SJCRH30 (cell line): ENCODE measurements around the gene ATIC. TPM values are rescaled to one million over a fixed set of nuclear protein-coding genes. Genes with fewer than 3 reads are reported as not detected.

Experiments used
- DNase-seq, 2 experiments: peaks; one replicate each; pipeline ENCODE4 v3.0.0-alpha.2; 2015 to 2020
- H3K27ac ChIP-seq: fragments of 250-450 bp; sonication (Bioruptor Pico); 2 replicates; pipeline ENCODE4 v1.5.1; 2020; ENCODE audit warnings: mild to moderate bottlenecking, moderate library complexity
- H3K27me3 ChIP-seq: fragments of 250-450 bp; sonication (Bioruptor Pico); 2 replicates; pipeline ENCODE4 v1.5.1; 2020; ENCODE audit warnings: mild to moderate bottlenecking, moderate library complexity
- H3K36me3 ChIP-seq: fragments of 250-450 bp; sonication (Bioruptor Pico); 2 replicates; pipeline ENCODE4 v1.5.1; 2020; ENCODE audit warnings: mild to moderate bottlenecking, moderate library complexity
- H3K4me1 ChIP-seq: fragments of 250-450 bp; sonication (Bioruptor Pico); 2 replicates; pipeline ENCODE4 v1.5.1; 2020; ENCODE audit warnings: mild to moderate bottlenecking, moderate library complexity
- H3K4me3 ChIP-seq: fragments of 250-450 bp; sonication (Bioruptor Pico); 2 replicates; pipeline ENCODE4 v1.5.1; 2020; ENCODE audit warnings: mild to moderate bottlenecking, moderate library complexity
- H3K9me3 ChIP-seq: fragments of 250-450 bp; sonication (Bioruptor Pico); replicated peaks from 2 replicates; pipeline ENCODE4 v1.5.1; 2020; ENCODE audit warnings: mild to moderate bottlenecking, moderate library complexity
- total RNA-seq: library from RNA; depleted of rRNA; stranded (reverse); fragments of >200 nt; shearing (Covaris generic); gene quantifications from 2 replicates; pipeline ENCODE4 v1.2.3, GENCODE V29; 2014

Gene ATIC
- total RNA-seq, 1 experiment from 2014 or later, result 50.7 TPM

GRCh38 chr2:215383652-215384279 lies 71.9 kb downstream of the ATIC start:
- H3K36me3 ChIP-seq, result peaks cover 33% of the 10 kb centered on the region
- DNase-seq, result no peak
- no peaks in the 10 kb centered on the region for H3K27me3 ChIP-seq
- no peak overlapping the region for H3K4me3 ChIP-seq
- H3K4me1 ChIP-seq, result no peaks in the 10 kb centered on the region
- no peaks in the 10 kb centered on the region for H3K9me3 ChIP-seq
- no peak overlapping the region for H3K27ac ChIP-seq

GRCh38 chr2:215384710-215385109 lies 72.9 kb downstream of the ATIC start:
- DNase-seq, result no peak
- Histone ChIP-seq H3K27me3 (no peaks in the 10 kb centered on the region), H3K36me3 (peaks cover 33% of the 10 kb centered on the region), H3K9me3 (no peaks in the 10 kb centered on the region), H3K27ac (no peak overlapping the region), H3K4me3 (no peak overlapping the region), H3K4me1 (no peaks in the 10 kb centered on the region)

GRCh38 chr2:215386566-215386965 lies 74.7 kb downstream of the ATIC start:
- H3K27ac ChIP-seq, result no peak overlapping the region
- H3K9me3 ChIP-seq, result no peaks in the 10 kb centered on the region
- DNase-seq, result no peak
- no peaks in the 10 kb centered on the region for H3K4me1 ChIP-seq
- H3K4me3 ChIP-seq, result no peak overlapping the region
- H3K36me3 ChIP-seq, result peaks cover 31% of the 10 kb centered on the region
- no peaks in the 10 kb centered on the region for H3K27me3 ChIP-seq

- H3K4me1 ChIP-seq, result no peaks in the 10 kb centered on the region
- no peaks in the 10 kb centered on the region for H3K9me3 ChIP-seq
- H3K36me3 ChIP-seq, result peaks cover 32% of the 10 kb centered on the region
- H3K4me3 ChIP-seq, result no peak overlapping the region
- H3K27ac ChIP-seq, result no peak overlapping the region
- DNase-seq, result no peak
- no peaks in the 10 kb centered on the region for H3K27me3 ChIP-seq
These were observed 76.3 kb downstream of the ATIC start for GRCh38 chr2:215388002-215388728.

GRCh38 chr2:215390550-215390913 lies 78.7 kb downstream of the ATIC start:
- Histone ChIP-seq H3K9me3 (no peaks in the 10 kb centered on the region), H3K27me3 (no peaks in the 10 kb centered on the region), H3K4me1 (no peaks in the 10 kb centered on the region), H3K36me3 (peaks cover 33% of the 10 kb centered on the region), H3K27ac (no peak overlapping the region), H3K4me3 (no peak overlapping the region)
- DNase-seq, result no peak

GRCh38 chr2:215391531-215391930 lies 79.7 kb downstream of the ATIC start:
- no peak overlapping the region for H3K4me3 ChIP-seq
- DNase-seq, result no peak
- no peaks in the 10 kb centered on the region for H3K4me1 ChIP-seq
- no peaks in the 10 kb centered on the region for H3K9me3 ChIP-seq
- H3K27me3 ChIP-seq, result no peaks in the 10 kb centered on the region
- no peak overlapping the region for H3K27ac ChIP-seq
- peaks cover 35% of the 10 kb centered on the region for H3K36me3 ChIP-seq

- no peaks in the 10 kb centered on the region for H3K4me1 ChIP-seq
- H3K4me3 ChIP-seq, result no peak overlapping the region
- H3K27ac ChIP-seq, result no peak overlapping the region
- H3K27me3 ChIP-seq, result no peaks in the 10 kb centered on the region
- peaks cover 33% of the 10 kb centered on the region for H3K36me3 ChIP-seq
- no peak for DNase-seq
- no peaks in the 10 kb centered on the region for H3K9me3 ChIP-seq
These were observed 80.3 kb downstream of the ATIC start for GRCh38 chr2:215392164-215392563.

- H3K27me3 ChIP-seq, result no peaks in the 10 kb centered on the region
- H3K9me3 ChIP-seq, result no peaks in the 10 kb centered on the region
- peaks cover 37% of the 10 kb centered on the region for H3K36me3 ChIP-seq
- no peaks in the 10 kb centered on the region for H3K4me1 ChIP-seq
- no peak overlapping the region for H3K27ac ChIP-seq
- no peak overlapping the region for H3K4me3 ChIP-seq
- no peak for DNase-seq
These were observed 80.9 kb downstream of the ATIC start for GRCh38 chr2:215392687-215393270.

GRCh38 chr2:215394102-215394805 lies 82.4 kb downstream of the ATIC start:
- peaks cover 44% of the 10 kb centered on the region for H3K36me3 ChIP-seq
- H3K9me3 ChIP-seq, result no peaks in the 10 kb centered on the region
- H3K4me1 ChIP-seq, result no peaks in the 10 kb centered on the region
- no peak for DNase-seq
- no peaks in the 10 kb centered on the region for H3K27me3 ChIP-seq
- no peak overlapping the region for H3K4me3 ChIP-seq
- no peak overlapping the region for H3K27ac ChIP-seq

GRCh38 chr2:215395687-215396460 lies 84.0 kb downstream of the ATIC start:
- H3K9me3 ChIP-seq, result no peaks in the 10 kb centered on the region
- no peaks in the 10 kb centered on the region for H3K4me1 ChIP-seq
- no peak overlapping the region for H3K27ac ChIP-seq
- no peak overlapping the region for H3K4me3 ChIP-seq
- no peak for DNase-seq
- no peaks in the 10 kb centered on the region for H3K27me3 ChIP-seq
- H3K36me3 ChIP-seq, result peaks cover 41% of the 10 kb centered on the region

GRCh38 chr2:215396595-215397313 lies 84.9 kb downstream of the ATIC start:
- DNase-seq, result no peak
- H3K27ac ChIP-seq, result no peak overlapping the region

GRCh38 chr2:215397632-215398341 lies 85.9 kb downstream of the ATIC start:
- H3K27ac ChIP-seq, result no peak overlapping the region
- no peaks in the 10 kb centered on the region for H3K27me3 ChIP-seq
- peaks cover 12% of the 10 kb centered on the region for H3K4me1 ChIP-seq
- no peak overlapping the region for H3K4me3 ChIP-seq
- no peaks in the 10 kb centered on the region for H3K9me3 ChIP-seq
- DNase-seq, result no peak
- H3K36me3 ChIP-seq, result peaks cover 36% of the 10 kb centered on the region

More at GRCh38 chr2:215396595-215397313, 84.9 kb downstream of the ATIC start:
- peaks cover 42% of the 10 kb centered on the region for H3K36me3 ChIP-seq
- peaks cover 4% of the 10 kb centered on the region for H3K4me1 ChIP-seq
- no peak overlapping the region for H3K4me3 ChIP-seq
- H3K9me3 ChIP-seq, result no peaks in the 10 kb centered on the region
- H3K27me3 ChIP-seq, result no peaks in the 10 kb centered on the region

- Histone ChIP-seq H3K27ac (no peak overlapping the region), H3K36me3 (peaks cover 34% of the 10 kb centered on the region), H3K4me1 (peaks cover 12% of the 10 kb centered on the region), H3K4me3 (no peak overlapping the region), H3K9me3 (no peaks in the 10 kb centered on the region), H3K27me3 (no peaks in the 10 kb centered on the region)
- DNase-seq, result no peak
These were observed 87.3 kb downstream of the ATIC start for GRCh38 chr2:215399067-215399716.
